Vagina (tissue), 2 donors: ENCODE results near the gene MBNL2. TPM values are rescaled to one million over a fixed set of nuclear protein-coding genes. Genes with fewer than 3 reads are reported as not detected.

Experiments
- DNase-seq, 2 donors: peaks; one replicate each; pipeline ENCODE4 v3.0.0-alpha.2; 2017; ENCODE audit errors: extremely low spot score in 2 of 2
- H3K27ac ChIP-seq: fragments of 200-600 bp; sonication (generic); one replicate; pipeline ENCODE4 v1.5.1; 2019
- H3K27me3 ChIP-seq: fragments of 200-600 bp; sonication (generic); one replicate; pipeline ENCODE4 v1.5.1; 2019
- H3K36me3 ChIP-seq, 2 donors: fragments of 200-600 bp; sonication (generic); one replicate each; pipeline ENCODE4 v1.5.1; 2017 to 2019
- H3K4me1 ChIP-seq: fragments of 200-600 bp; sonication (generic); one replicate; pipeline ENCODE4 v1.5.1; 2019
- H3K4me3 ChIP-seq, 2 donors: fragments of 200-600 bp; sonication (generic); 1 replicate in 1 of 2; 2 replicates in 1 of 2; pipeline ENCODE4 v1.5.1; 2016 to 2019
- H3K9me3 ChIP-seq: fragments of 200-600 bp; sonication (generic); one replicate; pipeline ENCODE4 v1.5.1; 2019
- POLR2A ChIP-seq, 2 donors: fragments of 450-650 bp; IDR thresholded peaks; one replicate each; pipeline ENCODE4 v1.6.1; 2017; ENCODE audit warnings: antibody characterized with exemption in 2 of 2, mild to moderate bottlenecking in 2 of 2, moderate library complexity in 2 of 2
- POLR2AphosphoS5 ChIP-seq, 2 donors: sonication (generic); formaldehyde crosslinking; IDR thresholded peaks; one replicate each; pipeline ENCODE4 v1.9.0; 2017; ENCODE audit warnings: antibody characterized with exemption in 2 of 2, mild to moderate bottlenecking in 2 of 2, low read depth in 1 of 2; ENCODE audit not compliant: insufficient read depth in 1 of 2
- intact Hi-C: fragments of 100-400 bp; cut with DNase I; formaldehyde crosslinking; loops from one replicate; pipeline ENCODE4 v1.15.1; 2023
- total RNA-seq: library from RNA; depleted of rRNA; stranded (reverse); fragments of >200 nt; gene quantifications from one replicate; pipeline ENCODE4 v1.2.3, GENCODE V29; 2016
- TF ChIP-seq, protein P1 (sequence below), 3 experiments: fragments of 450-650 bp in 2 of 3; fragments of 200-600 bp in 1 of 3; sonication (generic) in 1 of 3; IDR thresholded peaks; one replicate each; pipeline ENCODE4 v1.5.1; 2017 to 2019; ENCODE audit warnings: antibody characterized with exemption in 3 of 3, mild to moderate bottlenecking in 2 of 3, moderate library complexity in 2 of 3

The MBNL2 gene
- total RNA-seq, 1 donor from 2014 or later: 63.1 TPM

- H3K9me3 ChIP-seq: no peaks in the 10 kb centered on the region
- H3K4me1 ChIP-seq: no peaks in the 10 kb centered on the region
- no peak overlapping the region for H3K4me3 ChIP-seq
- intact Hi-C loops: no loop called here
- TF ChIP-seq POLR2A (IDR thresholded peaks at IDR 0.05) (no peak), POLR2AphosphoS5 (IDR thresholded peaks at IDR 0.05; ENCODE audit: insufficient read depth in 1 of 2, low read depth in 1 of 2) (no peak)
- TF ChIP-seq, protein P1, sequence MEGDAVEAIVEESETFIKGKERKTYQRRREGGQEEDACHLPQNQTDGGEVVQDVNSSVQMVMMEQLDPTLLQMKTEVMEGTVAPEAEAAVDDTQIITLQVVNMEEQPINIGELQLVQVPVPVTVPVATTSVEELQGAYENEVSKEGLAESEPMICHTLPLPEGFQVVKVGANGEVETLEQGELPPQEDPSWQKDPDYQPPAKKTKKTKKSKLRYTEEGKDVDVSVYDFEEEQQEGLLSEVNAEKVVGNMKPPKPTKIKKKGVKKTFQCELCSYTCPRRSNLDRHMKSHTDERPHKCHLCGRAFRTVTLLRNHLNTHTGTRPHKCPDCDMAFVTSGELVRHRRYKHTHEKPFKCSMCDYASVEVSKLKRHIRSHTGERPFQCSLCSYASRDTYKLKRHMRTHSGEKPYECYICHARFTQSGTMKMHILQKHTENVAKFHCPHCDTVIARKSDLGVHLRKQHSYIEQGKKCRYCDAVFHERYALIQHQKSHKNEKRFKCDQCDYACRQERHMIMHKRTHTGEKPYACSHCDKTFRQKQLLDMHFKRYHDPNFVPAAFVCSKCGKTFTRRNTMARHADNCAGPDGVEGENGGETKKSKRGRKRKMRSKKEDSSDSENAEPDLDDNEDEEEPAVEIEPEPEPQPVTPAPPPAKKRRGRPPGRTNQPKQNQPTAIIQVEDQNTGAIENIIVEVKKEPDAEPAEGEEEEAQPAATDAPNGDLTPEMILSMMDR (IDR thresholded peaks at IDR 0.05): no peak
- DNase-seq: no peak
- H3K27me3 ChIP-seq: no peaks in the 10 kb centered on the region
- no peaks in the 10 kb centered on the region for H3K36me3 ChIP-seq
- H3K27ac ChIP-seq: no peak overlapping the region
Observed at GRCh38 chr13:97403893-97404750, 182.0 kb downstream of the MBNL2 start.

DNA sequence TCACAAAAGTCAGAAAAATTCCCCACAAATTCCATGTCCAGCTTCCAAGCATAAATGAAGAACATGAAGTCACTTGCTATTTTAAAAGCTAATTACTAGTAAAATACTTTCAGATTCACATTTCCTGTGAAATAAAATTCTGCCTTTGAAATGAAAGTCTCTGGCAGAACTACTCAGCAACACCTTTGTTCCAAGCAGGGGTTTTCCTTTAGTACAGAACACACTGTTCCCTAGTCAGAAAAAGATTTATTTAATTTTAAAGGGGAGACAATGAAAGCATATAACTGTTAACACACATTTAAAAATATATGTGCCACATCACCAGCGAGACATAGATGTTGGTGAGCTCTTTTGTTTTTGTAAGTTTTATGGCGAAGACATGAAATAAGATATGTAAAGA lies 185.4 kb downstream of the MBNL2 start:
- intact Hi-C loops: no loop called here
- DNase-seq: no peak
- H3K27ac ChIP-seq: peak overlapping the region; percentile 25
- H3K9me3 ChIP-seq: no peaks in the 10 kb centered on the region
- no peaks in the 10 kb centered on the region for H3K36me3 ChIP-seq
- peak in 1 of 2 donors; percentile 87 for TF ChIP-seq POLR2AphosphoS5 (IDR thresholded peaks at IDR 0.05; ENCODE audit: insufficient read depth in 1 of 2, low read depth in 1 of 2)
- no peak for TF ChIP-seq POLR2A (IDR thresholded peaks at IDR 0.05)
- TF ChIP-seq, protein P1 (IDR thresholded peaks at IDR 0.05): no peak
- no peaks in the 10 kb centered on the region for H3K27me3 ChIP-seq
- no peaks in the 10 kb centered on the region for H3K4me1 ChIP-seq
- H3K4me3 ChIP-seq: no peak overlapping the region

GRCh38 chr13:97408938-97409337 lies 186.8 kb downstream of the MBNL2 start:
- no peak overlapping the region for H3K4me3 ChIP-seq
- no peak overlapping the region for H3K27ac ChIP-seq
- no peaks in the 10 kb centered on the region for H3K27me3 ChIP-seq
- no peaks in the 10 kb centered on the region for H3K9me3 ChIP-seq
- no peak for DNase-seq
- H3K4me1 ChIP-seq: no peaks in the 10 kb centered on the region
- TF ChIP-seq POLR2AphosphoS5 (IDR thresholded peaks at IDR 0.05; ENCODE audit: insufficient read depth in 1 of 2, low read depth in 1 of 2): no peak
- TF ChIP-seq, protein P1 (IDR thresholded peaks at IDR 0.05): no peak
- no peak for TF ChIP-seq POLR2A (IDR thresholded peaks at IDR 0.05)
- H3K36me3 ChIP-seq: no peaks in the 10 kb centered on the region
- intact Hi-C loops: no loop called here

GRCh38 chr13:97411984-97412383 lies 189.9 kb downstream of the MBNL2 start:
- DNase-seq: no peak
- Histone ChIP-seq H3K27me3 (no peaks in the 10 kb centered on the region), H3K4me3 (no peak overlapping the region), H3K27ac (no peak overlapping the region), H3K9me3 (no peaks in the 10 kb centered on the region), H3K4me1 (no peaks in the 10 kb centered on the region), H3K36me3 (no peaks in the 10 kb centered on the region)
- TF ChIP-seq POLR2AphosphoS5 (IDR thresholded peaks at IDR 0.05; ENCODE audit: insufficient read depth in 1 of 2, low read depth in 1 of 2) (no peak), POLR2A (IDR thresholded peaks at IDR 0.05) (no peak)
- TF ChIP-seq, protein P1 (IDR thresholded peaks at IDR 0.05): no peak
- intact Hi-C loops: loop anchor here (10.0 kb wide), 1 partner anchor 47 kb away; no protein-coding TSS in a partner anchor

- no peaks in the 10 kb centered on the region for H3K27me3 ChIP-seq
- DNase-seq: no peak
- H3K9me3 ChIP-seq: no peaks in the 10 kb centered on the region
- TF ChIP-seq, protein P1 (IDR thresholded peaks at IDR 0.05): no peak
- TF ChIP-seq POLR2AphosphoS5 (IDR thresholded peaks at IDR 0.05; ENCODE audit: insufficient read depth in 1 of 2, low read depth in 1 of 2) (no peak), POLR2A (IDR thresholded peaks at IDR 0.05) (no peak)
- intact Hi-C loops: loop anchor here (10.0 kb wide), 1 partner anchor 49 kb away; no protein-coding TSS in a partner anchor
- H3K36me3 ChIP-seq: no peaks in the 10 kb centered on the region
- H3K4me1 ChIP-seq: no peaks in the 10 kb centered on the region
- H3K4me3 ChIP-seq: no peak overlapping the region
- no peak overlapping the region for H3K27ac ChIP-seq
Observed at GRCh38 chr13:97413694-97414093, 191.6 kb downstream of the MBNL2 start.
